ENCODE results near the gene ZNF618. TPM values are rescaled to one million over a fixed set of nuclear protein-coding genes. Genes with fewer than 3 reads are reported as not detected.

Gene ZNF618
- total RNA-seq, 1 experiment from 2014 or later: 1.8 TPM

GRCh38 chr9:114006155-114006550 lies 130.0 kb downstream of the ZNF618 start:
- no peak overlapping the region for H3K4me3 ChIP-seq (ENCODE audit: low read depth in 2 of 2, low read length in 2 of 2)
- ChIA-PET POLR2A (no interaction called here), CTCF (no interaction called here)
- H3K9me3 ChIP-seq (ENCODE audit: control insufficient read depth, insufficient read depth, low read depth, low read length): no peaks in the 10 kb centered on the region
- no peak for DNase-seq (ENCODE audit: low read depth, low spot score)
- H3K27ac ChIP-seq (ENCODE audit: low read length): no peak overlapping the region
- no peak for ATAC-seq
- no peaks in the 10 kb centered on the region for H3K27me3 ChIP-seq (ENCODE audit: control insufficient read depth, insufficient read depth, low read length)
- intact Hi-C loops (cut with micrococcal nuclease; ENCODE audit: unreplicated experiment): no loop called here
- BruUV-seq (replicated peaks): no TSS peak
- no peaks in the 10 kb centered on the region for H3K4me1 ChIP-seq (ENCODE audit: control insufficient read depth, insufficient read depth, low read length)
- TF ChIP-seq TCF7L2 (IDR thresholded peaks at IDR 0.05; ENCODE audit: low read depth, low read length): no peak
- TF ChIP-seq SIN3A (IDR thresholded peaks at IDR 0.05; ENCODE audit: borderline replicate concordance, insufficient read depth, low read depth, low read length): no peak
- in situ Hi-C loops (cut with HindIII; ENCODE audit: low pct_unique_long_range_greater_than_20kb, low sequenced_read_pairs): no loop called here
- H3K36me3 ChIP-seq (ENCODE audit: control insufficient read depth, insufficient read depth, low read length): no peaks in the 10 kb centered on the region

- in situ Hi-C loops (cut with HindIII; ENCODE audit: low pct_unique_long_range_greater_than_20kb, low sequenced_read_pairs) (no loop called here), intact Hi-C loops (cut with micrococcal nuclease; ENCODE audit: unreplicated experiment) (no loop called here)
- Histone ChIP-seq H3K36me3 (ENCODE audit: control insufficient read depth, insufficient read depth, low read length) (no peaks in the 10 kb centered on the region), H3K9me3 (ENCODE audit: control insufficient read depth, insufficient read depth, low read depth, low read length) (no peaks in the 10 kb centered on the region), H3K27ac (ENCODE audit: low read length) (no peak overlapping the region), H3K27me3 (ENCODE audit: control insufficient read depth, insufficient read depth, low read length) (no peaks in the 10 kb centered on the region), H3K4me1 (ENCODE audit: control insufficient read depth, insufficient read depth, low read length) (no peaks in the 10 kb centered on the region), H3K4me3 (ENCODE audit: low read depth in 2 of 2, low read length in 2 of 2) (no peak overlapping the region)
- ChIA-PET CTCF (interaction anchor here (0.6 kb wide), 1 partner anchor 168 kb away, joined by 8 read pairs; no protein-coding TSS in a partner anchor), POLR2A (no interaction called here)
- ATAC-seq: no peak
- no peak for TF ChIP-seq TCF7L2 (IDR thresholded peaks at IDR 0.05; ENCODE audit: low read depth, low read length)
- no peak for TF ChIP-seq REST (IDR thresholded peaks at IDR 0.05; ENCODE audit: insufficient read depth in 1 of 2, low read depth in 2 of 2, low read length in 1 of 2)
- no peak for TF ChIP-seq POLR2AphosphoS5 (IDR thresholded peaks at IDR 0.05; ENCODE audit: low read depth, low read length)
- TF ChIP-seq SIN3A (IDR thresholded peaks at IDR 0.05; ENCODE audit: borderline replicate concordance, insufficient read depth, low read depth, low read length): no peak
- no peak for TF ChIP-seq CTCF (IDR thresholded peaks at IDR 0.05)
- no TSS peak for BruUV-seq (replicated peaks)
- DNase-seq (ENCODE audit: low read depth, low spot score): no peak
Measured at GRCh38 chr9:114006931-114007691, 131.0 kb downstream of the ZNF618 start.

Measured in Panc1 (cell line).